Erythroblast (primary cell): ENCODE data around the gene DLST.

Source experiments
- DNase-seq, 2 experiments: peaks; one replicate each; lab custom pipeline; 2025; lab: John Stamatoyannopoulos, UW
- GATA1 ChIP-seq: IDR thresholded peaks from 2 replicates; pipeline ENCODE4 v1.6.1; 2011; ENCODE audit warnings: low read depth, mild to moderate bottlenecking, control low read depth, low read length, moderate library complexity
- POLR2A ChIP-seq: IDR thresholded peaks from 2 replicates; pipeline ENCODE4 v1.6.1; 2011; ENCODE audit warnings: mild to moderate bottlenecking, low read length

DLST gene

DNA sequence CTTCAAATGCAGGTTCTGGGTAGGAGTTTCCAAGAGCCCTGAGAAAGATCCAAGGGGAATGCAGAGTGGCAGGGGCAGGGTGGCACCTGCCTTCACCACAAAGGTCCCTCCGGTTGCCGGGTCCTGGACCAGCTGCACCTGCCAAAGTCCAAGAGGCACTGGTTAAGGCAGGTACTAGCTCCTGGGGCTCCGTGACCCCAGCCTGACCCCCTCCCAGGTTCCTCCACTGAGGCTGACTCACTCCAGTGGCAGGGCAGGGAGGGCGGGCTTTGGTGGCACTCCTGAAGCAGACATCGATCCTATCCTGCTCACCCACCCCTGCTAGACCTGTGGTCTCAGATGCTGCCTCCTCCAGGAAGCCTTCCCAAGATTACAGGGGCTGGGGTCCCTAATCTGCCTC is 30.0 kb downstream of the DLST start:
- no peak for TF ChIP-seq GATA1
- TF ChIP-seq POLR2A: no peak
- no peak for DNase-seq

DNA sequence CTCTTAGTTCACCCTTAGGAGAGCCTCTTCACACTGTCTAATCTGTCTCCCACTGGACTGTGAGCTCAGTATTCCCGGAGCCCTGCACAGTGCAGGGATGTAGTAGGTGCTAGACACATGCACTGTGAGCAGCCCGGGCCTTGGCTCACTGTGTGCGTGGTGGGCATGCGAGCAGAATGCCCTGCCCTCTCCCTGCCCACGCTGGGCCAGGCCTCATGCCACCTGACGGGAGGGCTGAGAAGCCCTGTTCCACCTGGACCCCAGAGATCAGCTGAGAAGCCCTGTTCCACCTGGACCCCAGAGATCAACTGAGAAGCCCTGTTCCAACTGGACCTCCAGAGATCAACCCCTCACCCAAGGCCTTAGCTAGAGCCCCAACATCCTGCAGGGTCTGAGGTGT is 30.4 kb downstream of the DLST start:
- TF ChIP-seq POLR2A: no peak
- no peak for TF ChIP-seq GATA1
- DNase-seq: no peak

DNA sequence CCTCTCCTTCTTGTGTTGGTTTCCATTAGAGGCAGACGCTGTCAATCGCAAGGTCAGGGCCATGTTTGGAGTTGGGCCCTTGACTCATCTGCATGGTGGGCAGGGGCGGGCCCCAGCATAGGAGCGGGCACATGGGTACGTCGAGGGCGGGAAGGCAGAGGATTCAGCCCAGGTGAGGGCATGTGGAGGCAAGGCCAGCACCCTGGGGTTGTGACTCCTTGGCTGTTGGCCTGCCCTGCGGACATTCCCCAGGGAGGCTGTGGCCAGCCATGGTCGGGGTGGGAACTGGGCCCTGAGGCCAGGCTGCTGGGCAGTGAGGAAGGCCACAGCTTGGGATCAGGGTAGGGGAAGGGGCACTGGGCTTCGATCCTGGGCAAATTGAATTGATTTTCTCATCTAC is 31.1 kb downstream of the DLST start:
- DNase-seq: no peak
- TF ChIP-seq POLR2A (no peak), GATA1 (no peak)

DNA sequence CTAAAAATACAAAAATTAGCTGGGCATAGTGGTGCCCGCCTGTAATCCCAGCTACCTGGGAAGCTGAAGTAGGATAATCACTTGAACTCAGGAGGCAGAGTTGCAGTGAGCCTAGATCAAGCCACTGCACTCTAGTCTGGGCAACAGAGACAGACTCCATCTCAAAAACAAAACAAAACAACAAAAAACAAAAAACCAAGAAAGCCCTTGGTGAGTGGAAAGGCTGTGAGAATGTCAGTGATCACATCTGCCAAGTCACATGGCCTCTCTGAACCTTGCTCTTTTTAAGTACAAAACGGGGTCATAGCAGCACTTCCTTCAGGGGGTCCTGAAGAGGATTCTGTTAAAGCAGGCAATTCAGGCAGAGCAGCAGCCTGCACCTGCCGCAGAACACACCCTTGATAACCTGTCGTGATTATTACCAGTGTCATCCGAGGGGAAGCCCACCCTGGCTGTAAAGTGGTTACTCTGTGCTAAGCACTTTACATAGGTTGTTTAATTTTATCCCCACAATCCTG is 31.7 kb downstream of the DLST start:
- DNase-seq: no peak
- no peak for TF ChIP-seq GATA1

DNA sequence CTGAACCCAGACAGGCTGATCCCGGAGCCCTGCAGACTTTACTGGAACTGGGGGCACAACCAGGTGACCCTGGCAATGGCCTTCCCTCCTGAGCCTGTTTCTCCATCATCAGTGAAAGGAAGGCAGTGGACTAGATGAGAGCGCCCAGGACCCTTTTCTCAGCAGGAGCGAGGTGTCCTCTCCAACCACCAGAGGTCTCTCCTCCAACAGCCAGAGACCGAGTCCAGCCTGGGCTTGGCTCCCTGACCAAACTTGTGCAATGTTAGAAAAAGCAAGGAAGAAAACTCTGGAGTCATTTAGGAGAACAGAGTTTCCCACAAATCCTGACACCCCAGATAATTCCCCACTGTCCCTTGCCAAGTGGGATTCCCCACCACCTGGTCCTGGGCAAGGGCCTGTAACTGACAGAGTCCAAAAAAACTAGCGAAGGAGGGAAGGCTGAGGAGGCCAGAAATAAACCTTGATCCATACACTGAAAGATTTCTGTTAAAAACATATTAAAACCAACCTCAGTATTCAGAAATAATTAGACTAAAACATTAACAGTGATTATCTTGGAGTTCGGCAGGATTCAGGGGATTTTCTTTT is 32.4 kb downstream of the DLST start:
- peak; percentile 43 to 63 for DNase-seq
- no peak for TF ChIP-seq GATA1
- TF ChIP-seq POLR2A: no peak

DNA sequence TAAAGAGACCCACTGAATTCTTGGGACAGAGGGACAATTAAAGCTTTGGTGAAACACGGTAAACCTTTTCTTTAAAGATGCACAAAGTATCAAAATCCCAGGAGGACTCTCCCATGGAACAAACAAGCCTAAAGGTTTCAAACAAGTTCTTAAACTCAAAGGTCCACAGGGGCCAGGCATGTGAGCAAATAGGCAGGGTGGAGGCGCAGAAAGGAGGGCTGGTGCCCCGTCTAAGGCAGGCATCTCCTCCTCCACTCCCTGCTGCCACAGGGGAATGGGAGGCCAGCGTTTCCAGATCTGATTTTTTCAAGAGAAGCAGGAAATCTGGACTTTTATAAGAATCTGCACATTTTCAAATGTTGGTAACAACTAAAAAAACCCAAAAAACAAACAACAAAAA is 33.7 kb downstream of the DLST start:
- no peak for TF ChIP-seq GATA1
- TF ChIP-seq POLR2A: no peak
- no peak for DNase-seq

DNA sequence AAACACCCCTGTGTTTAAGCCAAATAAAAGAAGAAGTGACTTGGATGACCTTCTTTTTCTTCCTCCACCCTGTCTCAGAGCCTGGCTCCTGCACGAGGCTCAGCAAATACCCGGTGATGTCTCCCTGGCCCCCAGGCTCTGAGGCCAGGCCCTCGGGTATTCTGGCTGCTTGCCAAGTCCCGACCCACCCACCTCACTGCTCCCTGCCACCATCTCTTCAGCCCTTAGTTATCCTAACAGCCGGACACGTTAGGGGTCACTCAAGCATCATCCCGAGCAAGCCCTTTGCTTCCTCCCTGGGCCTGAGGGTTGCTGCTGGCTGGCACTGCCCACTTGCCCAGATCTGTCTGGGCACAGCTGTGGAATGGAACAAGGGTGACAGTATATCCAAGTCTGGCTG is 34.1 kb downstream of the DLST start:
- no peak for DNase-seq
- TF ChIP-seq POLR2A (no peak), GATA1 (no peak)

DNA sequence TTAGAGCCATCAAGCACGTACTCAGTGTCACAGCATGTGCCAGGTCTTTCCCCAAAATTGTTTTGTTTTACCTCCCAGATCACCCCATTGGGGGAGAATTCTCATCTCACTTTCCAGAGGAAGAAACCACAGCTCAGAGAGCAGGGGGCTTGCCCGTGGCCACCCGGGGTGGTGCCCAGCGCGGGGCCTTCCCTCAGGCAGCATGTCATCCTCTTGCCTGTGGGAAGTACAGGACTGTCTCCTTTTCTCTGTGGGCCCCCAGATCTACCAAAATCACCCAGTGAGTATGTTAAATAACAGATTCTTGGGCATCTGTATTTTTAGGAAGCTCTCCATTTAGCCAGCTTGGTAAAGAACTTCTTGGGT is 35.4 kb downstream of the DLST start:
- TF ChIP-seq POLR2A (no peak), GATA1 (no peak)
- DNase-seq: no peak

DNA sequence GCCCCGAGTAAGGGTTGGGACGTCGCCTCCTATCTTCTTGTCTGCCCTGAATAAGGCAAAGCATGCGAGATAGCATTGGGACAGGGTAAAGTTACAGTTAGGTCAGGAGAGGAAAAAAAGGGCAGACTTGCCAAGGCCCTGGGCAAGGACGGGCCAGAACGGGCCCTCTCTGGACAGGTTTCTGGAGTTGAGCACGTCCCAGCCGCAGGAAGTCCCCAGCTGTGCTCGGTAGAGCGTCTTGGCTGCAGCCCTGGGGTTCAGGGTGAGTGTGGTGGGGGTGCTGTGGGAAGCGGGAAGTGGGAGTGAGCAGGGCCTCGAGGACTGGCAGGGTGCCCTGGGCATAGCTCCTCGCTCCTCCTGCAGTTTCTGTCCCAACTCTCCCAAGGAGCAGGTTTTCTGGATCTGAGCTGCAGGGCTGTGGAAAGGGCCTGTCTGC is 35.9 kb downstream of the DLST start:
- DNase-seq: no peak
- TF ChIP-seq GATA1 (no peak), POLR2A (no peak)

DNA sequence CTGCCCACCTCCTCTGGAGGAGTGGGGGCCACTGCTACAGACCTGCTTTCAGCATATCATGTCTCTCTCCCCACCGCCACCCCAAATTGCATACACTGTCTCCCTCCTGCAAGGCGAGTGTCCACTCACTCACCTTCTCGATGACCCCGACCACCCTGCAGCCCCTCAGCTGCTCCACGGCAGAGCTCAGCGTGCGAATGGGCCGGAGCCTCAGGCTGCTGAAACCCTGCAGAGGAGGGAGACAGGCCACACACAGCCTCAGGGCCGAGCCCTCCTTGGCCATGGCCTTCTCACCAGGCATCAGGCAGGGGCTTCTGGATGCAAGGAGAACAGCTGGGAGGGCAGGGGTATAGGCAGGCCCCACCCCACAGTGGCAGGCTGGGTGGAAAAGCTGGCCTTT is 36.7 kb downstream of the DLST start:
- no peak for DNase-seq
- TF ChIP-seq GATA1: no peak
- no peak for TF ChIP-seq POLR2A

DNA sequence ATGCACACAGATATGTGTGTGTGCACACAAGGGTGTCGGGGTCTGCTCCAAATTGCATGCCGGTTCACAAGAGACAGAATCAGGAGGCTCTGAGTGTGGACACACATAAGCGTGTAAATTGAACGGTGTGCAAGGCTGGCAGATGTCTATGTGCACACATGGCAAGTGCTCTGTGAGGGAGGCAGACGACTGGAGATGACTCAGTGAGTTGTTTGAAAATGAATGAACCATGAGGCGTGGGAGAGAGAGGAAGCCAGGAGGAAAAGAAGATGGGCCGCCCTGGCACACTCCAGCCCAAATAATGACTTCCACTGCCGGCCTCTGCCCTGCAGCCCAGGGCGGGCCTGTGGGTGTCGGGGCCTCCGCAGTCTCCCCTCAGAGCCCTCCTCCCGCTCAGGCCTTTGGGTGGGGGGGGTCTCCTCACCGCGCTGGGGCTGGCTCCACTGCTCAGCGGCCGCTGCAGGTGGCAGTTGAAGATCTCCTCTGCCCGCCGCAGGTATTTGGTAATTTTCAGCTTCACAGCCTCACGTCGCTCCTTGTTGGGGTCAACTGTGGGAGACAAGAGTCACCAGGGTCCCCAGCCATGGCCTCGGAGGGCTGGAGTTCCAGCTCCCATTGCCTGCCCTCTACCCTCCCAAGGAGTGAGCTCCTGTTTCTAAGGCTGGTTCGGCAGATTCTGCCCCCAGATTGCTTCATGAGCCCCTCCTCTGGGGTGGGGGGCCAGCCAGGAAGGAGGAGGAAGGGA is 37.9 kb downstream of the DLST start:
- no peak for DNase-seq
- TF ChIP-seq POLR2A (no peak), GATA1 (no peak)

DNA sequence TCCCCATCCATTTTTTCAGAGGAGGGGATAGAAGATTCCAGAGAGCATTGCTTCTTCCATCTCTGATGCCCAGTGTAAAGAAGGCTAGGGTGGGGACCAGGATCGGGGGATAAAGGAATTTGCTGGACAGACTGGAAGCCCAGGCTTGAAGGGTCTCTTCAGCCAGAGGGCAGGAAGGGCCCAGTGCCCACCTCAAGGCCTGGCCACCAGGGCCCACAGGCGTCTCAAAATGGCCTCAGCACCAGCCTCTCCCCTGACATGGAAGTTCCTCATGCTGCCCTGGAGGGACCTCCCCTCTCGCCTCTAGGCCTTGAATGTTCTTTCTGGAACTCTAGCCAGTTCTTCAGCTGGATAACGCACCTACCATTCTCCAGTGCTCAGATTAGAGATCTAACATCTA is 38.6 kb downstream of the DLST start:
- no peak for TF ChIP-seq POLR2A
- TF ChIP-seq GATA1: no peak
- DNase-seq: no peak

DNA sequence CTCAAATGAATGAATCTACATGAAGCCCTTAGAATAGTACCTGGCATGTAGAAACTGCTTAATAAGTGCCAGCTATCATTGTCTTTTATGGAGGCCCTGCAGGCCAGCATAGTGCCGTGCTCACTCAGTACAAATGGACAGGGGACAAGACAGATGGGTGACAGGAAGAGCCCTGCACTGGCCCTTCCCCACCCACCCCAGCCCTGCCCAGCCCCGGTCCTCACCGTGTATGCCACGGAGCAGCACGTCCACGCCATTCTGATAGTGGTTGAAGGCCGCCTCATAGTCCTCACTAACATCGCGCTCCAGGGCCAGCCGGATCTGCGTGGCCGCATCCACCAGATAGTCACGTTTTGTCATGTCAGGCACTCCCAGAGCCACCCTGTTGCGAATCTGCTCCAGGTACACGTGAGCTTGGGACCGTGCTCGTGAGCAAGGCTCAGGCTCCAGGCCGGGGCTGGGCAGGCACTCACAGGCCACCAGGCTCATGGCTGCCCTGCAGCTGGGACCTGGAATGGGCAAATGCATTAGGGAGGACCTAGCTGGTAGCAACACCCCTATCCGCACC is 39.4 kb downstream of the DLST start:
- no peak for DNase-seq
- TF ChIP-seq POLR2A (no peak), GATA1 (no peak)

DNA sequence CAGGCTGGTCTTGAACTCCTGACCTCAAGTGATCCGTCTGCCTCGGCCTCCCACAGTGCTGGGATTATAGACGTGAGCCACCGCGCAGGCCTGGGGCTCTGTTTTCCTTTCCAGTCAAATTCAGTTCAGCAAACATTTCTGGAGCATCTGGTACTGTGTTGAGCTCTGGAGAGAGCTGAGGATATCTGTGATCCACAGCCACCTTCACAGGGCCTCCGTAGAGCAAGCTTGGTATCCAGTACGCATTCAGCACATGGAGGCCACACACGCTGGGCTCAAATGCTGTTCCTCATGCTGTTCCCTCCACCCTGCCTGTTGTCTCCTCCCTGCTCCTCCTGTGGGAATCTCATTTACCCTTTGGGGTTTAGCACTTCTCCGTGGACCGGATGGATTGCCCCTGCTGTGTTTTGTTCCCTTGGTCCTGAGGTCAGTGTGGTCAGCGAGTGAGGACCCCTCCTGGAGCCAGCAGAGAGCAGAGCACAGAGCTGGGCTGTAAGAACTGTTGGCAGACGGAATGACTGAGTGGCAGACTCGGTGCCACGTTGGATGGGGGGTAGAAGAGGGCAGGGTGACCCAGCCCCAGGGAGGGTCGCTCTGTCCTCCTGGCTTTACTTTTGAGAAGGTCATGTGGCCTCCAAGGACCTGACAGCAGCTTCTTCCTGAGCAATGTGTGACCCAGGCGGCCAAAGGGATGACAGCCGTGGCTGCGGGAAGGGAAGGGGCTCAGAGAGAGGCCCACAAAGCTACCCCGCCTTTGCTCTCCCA is 40.5 kb downstream of the DLST start:
- TF ChIP-seq POLR2A (no peak), GATA1 (no peak)
- DNase-seq: peak in 1 of 2 experiments; percentile 44
